Cardiac fibroblast (primary cell): Measurements from ENCODE around the gene SPINK7.

Experiments used
- DNase-seq, 2 donors: peaks; one replicate each; pipeline versions ENCODE4 v3.0.0 to v3.0.0-alpha.2; 2010; ENCODE audit warnings: low read depth in 2 of 2
- H3K4me3 ChIP-seq, 2 donors: replicated peaks in 1 of 2; 1 replicate in 1 of 2; 2 replicates in 1 of 2; pipeline ENCODE4 v1.5.1; 2011; ENCODE audit warnings: low read depth in 2 of 2, low read length in 2 of 2, mild to moderate bottlenecking in 2 of 2, moderate library complexity in 1 of 2
- CTCF ChIP-seq: IDR thresholded peaks from one replicate; pipeline ENCODE4 v1.5.1; 2011; ENCODE audit warnings: low read depth, mild to moderate bottlenecking, low read length, inconsistent platforms

SPINK7 gene

DNA sequence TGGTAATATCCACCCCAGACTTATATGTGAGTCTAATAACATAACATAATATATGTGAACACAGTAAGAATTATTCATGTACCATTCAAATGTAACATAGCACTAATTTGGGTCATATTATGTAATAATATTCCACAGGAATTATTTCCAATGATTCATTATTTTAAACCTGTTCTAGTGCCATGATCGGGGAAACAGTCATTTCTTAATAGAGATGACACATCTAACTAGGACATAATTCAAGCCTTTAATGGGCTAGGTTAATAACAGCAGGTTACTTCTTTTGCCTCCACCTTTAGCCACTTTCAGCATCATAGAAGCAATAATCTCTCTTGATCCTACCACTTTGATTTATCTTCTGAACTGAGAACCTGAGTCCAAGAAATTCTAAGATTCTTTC is 35.5 kb downstream of the SPINK7 start:
- no peak for DNase-seq
- no peak overlapping the region for H3K4me3 ChIP-seq
- TF ChIP-seq CTCF: no peak

DNA sequence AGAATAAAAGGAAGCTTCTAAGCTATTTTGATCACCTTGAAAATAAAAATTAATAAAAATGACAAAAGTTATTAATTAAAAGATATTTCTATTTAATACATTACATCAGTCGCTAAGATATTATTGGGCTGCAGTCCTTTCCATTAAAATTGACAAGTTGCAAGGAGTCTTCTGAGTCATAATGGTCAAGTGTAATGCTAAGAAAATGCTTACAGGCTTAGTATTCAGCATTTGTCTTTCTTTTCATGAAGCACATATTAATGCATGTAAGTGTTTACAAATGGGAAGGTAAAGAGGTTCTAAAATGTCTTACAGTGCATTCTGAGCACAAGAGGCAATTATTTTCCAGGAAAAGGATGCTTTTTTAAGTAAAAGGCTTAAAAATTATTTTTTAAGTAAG is 40.5 kb downstream of the SPINK7 start:
- no peak overlapping the region for H3K4me3 ChIP-seq
- no peak for DNase-seq
- TF ChIP-seq CTCF: no peak

- TF ChIP-seq CTCF: no peak
- no peak overlapping the region for H3K4me3 ChIP-seq
- no peak for DNase-seq
These were observed 41.4 kb downstream of the SPINK7 start for GRCh38 chr5:148353634-148354033.

- H3K4me3 ChIP-seq: no peak overlapping the region
- no peak for DNase-seq
- TF ChIP-seq CTCF: no peak
These were observed 52.1 kb downstream of the SPINK7 start for GRCh38 chr5:148364343-148364742.
